NK-92 treated with Interleukin-12 subunit alpha and Interleukin-12 subunit beta, amount 100 ng/mL, for 24 hours (cell line): ENCODE data around the gene ZNF579.

Experiments
- DNase-seq: peaks from one replicate; lab custom pipeline; 2025; lab: John Stamatoyannopoulos, UW

Gene ZNF579

GRCh38 chr19:55611983-55612645 lies 31.5 kb upstream of the ZNF579 start:
- no peak for DNase-seq

DNA sequence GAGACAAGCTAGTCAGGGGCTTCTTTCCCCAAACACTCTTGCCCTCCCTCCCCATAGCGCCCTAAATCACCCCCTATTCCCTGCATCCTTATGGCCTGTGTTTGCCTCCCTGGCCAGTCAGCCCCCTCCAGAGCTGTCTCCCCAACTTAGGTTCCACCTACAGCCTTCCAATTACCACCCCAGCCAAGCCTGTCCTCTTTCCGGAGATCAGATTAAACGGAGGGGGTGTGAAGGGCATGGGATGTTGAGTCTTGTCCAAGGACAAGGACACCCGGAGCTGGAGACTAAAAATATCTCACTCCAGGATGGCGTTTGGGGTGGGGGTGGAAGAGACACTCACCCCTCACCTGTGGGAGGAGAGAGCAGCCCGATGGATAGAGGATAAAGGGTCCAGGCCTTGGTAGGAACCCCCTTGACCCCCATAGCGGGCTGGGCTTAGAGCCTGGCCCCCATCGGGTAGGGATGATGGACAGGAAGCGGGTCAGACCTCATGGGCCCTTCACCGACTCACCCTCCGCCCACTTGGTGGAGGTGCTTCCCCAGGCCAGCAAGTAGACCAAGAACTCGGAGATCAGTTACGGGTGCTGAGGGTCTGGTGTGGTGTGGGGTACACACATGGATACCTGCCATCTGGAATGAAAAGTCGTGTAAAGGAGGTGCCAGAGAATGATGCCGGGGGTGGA lies 30.8 kb upstream of the ZNF579 start:
- no peak for DNase-seq

DNA sequence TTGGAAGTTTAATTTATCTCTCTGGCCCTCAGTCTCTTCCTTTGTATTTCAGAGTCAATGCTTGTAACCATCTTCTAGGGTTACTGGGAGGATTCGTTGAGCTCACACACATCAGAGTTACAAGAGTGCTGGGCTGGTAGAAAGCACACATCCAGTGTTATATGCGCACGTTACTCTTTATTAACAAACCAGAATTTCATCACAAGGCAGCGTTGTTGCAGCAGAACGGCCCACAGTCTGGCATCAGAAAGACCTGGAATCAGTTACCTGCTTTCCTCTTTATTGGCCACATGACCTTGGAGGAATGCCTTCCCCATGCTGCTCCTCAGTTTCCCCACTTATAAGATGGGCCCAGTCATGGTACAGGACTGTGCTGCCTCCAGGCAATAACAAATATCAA lies 28.7 kb upstream of the ZNF579 start:
- no peak for DNase-seq

DNA sequence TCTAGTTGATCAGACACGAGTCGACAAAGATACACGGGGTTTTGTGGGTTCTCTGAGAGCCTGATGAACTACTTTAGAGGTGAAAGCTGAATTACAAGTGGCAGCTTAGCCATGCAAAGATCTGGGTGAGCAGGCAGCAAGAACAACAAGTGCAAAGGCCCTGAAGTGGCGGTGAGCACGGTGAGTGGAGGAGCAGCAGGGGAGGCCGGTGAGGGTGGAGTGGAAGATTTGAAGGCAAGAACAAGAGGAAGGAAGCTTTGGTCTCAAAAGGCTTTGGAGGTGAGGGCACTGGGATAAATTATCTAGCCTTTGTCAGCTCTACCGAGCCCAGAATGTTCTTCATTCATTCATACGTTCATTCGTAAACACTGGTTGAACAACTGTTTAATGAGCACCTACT lies 26.2 kb upstream of the ZNF579 start:
- DNase-seq: no peak

DNA sequence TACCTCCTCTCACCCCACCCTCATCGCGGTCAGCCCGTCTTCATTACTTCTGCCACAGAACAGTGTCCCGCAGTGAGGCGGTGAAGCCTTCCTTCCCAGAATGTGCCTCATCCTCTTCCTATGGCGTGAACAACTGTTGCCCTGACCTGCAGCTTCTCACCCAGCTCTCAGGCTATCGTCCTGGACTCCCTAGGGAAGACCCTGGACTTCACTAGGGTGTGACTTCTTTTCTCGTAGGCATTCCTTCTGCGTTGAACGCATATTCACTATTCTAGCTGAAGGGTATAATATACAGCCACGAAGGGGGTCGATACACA lies 25.8 kb upstream of the ZNF579 start:
- no peak for DNase-seq

DNA sequence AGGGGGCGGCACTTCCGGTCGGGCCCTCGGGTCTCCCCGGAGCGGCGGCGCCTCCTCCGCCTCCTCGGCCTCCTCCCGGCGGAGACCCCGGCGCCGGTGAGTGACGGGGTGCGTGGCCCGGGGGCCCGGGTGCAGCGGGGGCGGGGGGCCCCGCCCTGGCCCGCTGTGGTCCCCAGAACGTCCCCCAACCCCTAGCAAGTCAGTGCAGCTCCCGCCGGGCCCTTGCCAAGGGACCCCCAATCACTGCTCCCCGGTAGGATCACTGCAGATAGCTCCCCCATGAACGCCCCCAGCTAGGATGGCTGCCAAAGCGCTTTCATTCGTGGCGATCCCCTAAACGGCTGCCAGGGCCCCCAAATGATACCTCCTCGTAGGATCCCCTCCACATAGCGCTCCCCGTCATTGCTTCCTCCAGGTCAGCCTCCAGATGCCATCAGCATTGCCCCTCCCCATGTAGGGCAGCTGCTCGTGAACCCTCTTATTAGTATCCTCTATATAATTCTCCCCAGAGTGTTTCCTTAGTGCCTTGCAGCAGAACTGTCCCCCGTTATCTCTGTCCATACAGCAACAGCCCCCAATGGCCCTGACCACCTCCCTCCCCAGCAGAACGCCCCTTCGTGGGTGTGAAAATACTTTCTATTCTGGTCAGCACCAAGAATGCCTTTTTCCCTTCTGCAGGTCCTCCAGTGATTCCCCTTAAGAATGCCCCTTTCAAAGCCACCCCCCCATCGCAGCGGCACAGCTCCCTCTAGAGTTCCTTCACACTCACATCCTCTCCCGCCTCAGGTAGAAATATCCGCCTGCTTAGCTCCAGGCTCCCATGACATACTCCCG lies 25.2 kb upstream of the ZNF579 start, which contains the start of gene ZNF865:
ZNF865 (plus strand) TSS at position 11 of the 834 bp plus-strand sequence. CDS start 7,972 bp downstream, outside the sequence.
- peak; percentile 66 for DNase-seq

GRCh38 chr19:55605207-55605636 lies 24.6 kb upstream of the ZNF579 start:
- DNase-seq: peak; percentile 99

- no peak for DNase-seq
Observed at GRCh38 chr19:55603581-55604292, 23.1 kb upstream of the ZNF579 start.

GRCh38 chr19:55603115-55603514 lies 22.5 kb upstream of the ZNF579 start:
- no peak for DNase-seq

DNA sequence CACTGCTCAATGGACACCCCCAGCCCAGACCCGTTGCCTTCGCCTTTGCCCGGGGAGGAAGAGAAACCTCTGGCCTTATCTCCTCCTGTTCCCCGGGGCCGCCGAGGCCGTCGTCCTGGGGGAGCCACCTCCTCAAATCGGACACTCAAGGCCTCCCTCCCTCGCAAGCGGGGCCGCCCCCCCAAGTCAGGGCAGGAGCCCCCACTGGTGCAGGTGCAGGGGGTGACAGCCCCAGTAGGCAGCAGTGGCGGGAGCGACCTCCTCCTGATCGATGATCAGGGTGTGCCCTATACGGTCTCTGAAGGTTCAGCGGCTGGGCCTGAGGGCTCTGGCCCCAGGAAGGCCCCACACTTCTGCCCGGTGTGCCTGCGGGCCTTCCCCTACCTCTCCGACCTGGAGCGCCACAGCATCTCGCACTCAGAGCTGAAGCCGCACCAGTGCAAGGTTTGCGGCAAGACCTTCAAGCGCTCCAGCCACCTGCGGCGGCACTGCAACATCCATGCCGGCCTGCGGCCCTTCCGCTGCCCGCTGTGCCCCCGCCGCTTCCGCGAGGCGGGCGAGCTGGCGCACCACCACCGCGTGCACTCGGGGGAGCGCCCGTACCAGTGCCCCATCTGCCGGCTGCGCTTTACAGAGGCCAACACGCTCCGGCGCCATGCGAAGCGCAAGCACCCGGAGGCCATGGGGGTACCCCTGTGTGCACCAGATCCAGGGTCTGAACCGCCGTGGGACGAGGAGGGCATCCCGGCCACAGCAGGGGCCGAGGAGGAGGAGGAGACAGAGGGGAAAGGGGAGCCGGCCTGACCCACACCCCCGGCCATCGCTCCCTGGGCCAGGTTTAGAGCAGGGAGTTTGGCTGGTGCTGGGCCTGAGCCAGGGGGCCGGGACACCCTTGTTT lies 21.7 kb upstream of the ZNF579 start:
- no peak for DNase-seq

- no peak for DNase-seq
Observed at GRCh38 chr19:55601084-55601483, 20.4 kb upstream of the ZNF579 start.

GRCh38 chr19:55600662-55601028 lies 20.0 kb upstream of the ZNF579 start:
- DNase-seq: no peak

GRCh38 chr19:55599842-55600661 lies 19.4 kb upstream of the ZNF579 start, which contains the start of gene ZNF524:
TSS of gene ZNF524 (plus strand) at chr19:55600288. CDS start at chr19:55602113, 1,825 bp downstream.
- DNase-seq: peak; percentile 85

DNA sequence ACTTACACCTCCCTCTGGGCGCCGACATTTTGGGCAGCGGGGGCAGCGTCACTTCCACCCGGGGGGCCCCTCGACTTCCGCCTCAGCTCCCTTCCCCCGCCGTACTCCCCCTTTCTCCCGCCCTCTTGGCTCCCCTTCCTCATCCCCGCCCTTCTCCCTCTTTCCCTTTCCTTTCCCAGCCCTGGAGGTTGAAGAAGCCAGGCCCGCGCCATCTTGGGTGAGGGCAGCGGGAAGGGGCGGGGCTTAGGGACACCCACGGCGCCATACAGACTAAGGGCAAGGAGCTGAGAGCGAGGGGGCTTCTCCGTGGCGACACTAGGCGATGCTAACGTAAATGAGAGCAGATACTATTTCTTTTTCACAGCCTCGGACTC lies 18.8 kb upstream of the ZNF579 start, which contains the start of gene FIZ1:
FIZ1 (minus strand) TSS at position 50 of the 374 bp plus-strand sequence. CDS start 1,652 bp downstream, outside the sequence.
- peak; percentile 93 for DNase-seq

DNA sequence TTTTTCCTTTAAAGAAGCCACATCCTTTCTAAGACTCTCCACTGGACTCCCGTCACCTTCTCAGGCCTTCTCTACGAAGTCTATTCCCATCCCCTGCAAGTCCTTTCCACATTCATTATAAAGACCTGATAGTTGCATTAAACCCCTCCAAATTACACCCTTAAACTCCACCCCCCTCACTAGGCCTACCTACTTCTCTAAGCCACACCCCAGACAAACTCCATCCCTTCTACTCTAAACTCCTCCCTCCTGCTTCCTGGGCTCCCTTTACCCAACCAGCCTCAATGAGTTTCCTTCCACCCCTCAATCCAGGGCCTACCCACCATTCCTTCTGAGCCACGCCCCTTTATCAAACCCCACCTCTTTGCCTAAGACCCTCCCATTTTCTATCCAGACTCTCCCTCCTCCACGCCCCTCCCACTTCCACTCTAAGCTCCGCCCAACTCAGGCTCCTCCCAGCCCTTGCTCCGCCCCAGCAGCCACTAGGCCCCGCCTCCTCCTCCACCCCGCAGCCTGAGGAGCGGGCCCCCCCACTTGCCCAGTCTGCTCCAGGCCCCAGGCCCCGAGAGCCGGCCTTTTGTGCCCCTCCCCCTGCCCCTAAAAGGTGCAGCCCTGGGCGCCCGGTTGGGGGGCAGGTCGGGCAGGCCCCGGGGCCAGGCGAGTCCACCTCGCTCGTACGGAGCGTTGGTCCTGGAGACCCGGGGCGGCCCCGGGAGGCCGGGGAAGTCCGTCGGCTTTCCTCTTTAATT lies 18.2 kb upstream of the ZNF579 start:
- DNase-seq: peak; percentile 92

DNA sequence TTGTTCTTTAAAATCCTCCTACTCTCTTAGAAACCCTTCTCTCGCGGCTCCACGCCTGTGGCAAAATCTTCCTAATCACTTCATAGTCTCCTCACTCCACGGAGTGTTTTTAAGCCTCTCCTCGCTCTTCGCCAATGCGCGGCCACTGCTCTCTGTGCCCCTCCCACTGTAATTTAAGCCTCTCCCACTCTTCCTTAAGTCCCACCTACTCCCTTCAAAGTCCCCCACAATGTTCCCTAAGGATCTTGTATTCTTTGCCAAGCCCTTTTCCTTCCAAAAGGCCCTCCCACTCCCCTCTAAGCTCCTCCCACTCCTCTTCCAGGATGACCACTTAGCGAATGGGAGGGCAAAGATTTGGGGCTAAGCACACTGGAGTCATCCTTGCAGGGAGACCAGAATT lies 17.4 kb upstream of the ZNF579 start:
- DNase-seq: no peak

DNA sequence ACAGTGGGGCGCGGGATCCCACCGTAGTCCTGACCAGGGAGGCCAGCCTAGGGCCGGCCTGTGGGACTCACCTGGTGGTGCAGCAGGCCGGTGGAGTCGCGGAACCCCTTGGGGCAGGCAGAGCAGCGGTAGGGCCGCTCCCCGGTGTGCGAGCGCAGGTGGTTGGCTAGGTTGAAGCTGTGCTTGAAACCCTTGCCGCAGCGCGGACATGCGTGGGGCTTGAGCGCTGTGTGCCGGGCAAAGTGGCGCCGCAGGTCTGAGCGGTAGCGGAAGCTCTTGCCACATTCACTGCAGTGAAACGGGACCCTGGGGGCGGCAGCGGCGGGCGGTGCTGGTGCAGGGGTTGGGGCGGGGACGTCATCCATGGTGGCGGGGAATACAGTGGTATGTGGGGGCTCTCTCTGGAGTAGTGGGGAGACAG lies 16.9 kb upstream of the ZNF579 start:
- DNase-seq: no peak

DNA sequence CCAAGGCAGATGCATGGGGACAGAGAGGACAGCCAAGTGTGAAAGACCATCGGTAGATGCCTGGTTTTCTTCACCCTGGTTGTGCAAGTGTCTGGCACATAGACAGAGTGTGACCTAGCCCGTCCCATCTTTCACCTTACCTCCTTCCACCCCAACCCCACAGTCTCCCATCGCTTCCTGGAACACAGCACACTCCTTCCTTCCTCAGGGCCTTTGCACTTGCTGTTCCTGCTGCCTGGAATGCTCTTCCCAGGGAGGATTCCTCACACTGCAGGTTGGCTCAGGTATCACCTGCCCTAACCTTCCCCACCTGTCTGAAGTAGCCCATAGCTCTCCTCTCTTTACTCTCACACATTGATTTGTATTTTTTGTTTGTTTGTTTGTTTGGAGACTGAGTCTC lies 15.7 kb upstream of the ZNF579 start:
- DNase-seq: no peak

- no peak for DNase-seq
Observed at GRCh38 chr19:55594996-55595545, 14.4 kb upstream of the ZNF579 start.
